A549 treated with AZD9567 at 1 μM for 4 hours (cell line): ENCODE results near the gene OR52J3. TPM values are rescaled to one million over a fixed set of nuclear protein-coding genes. Genes with fewer than 3 reads are reported as not detected.

ENCODE experiments used
- total RNA-seq: library from RNA; stranded (reverse); fragments of 200-300 nt; extraction: Qiagen RNA extraction; gene quantifications from 5 replicates; pipeline ENCODE4 v1.2.3, GENCODE V29; 2022; ENCODE audit not compliant: insufficient read depth

Gene OR52J3
- not detected in 5 replicates for total RNA-seq

GRCh38 chr11:5046226-5046625 is at the start of gene OR52J3:
Gene OR52J3, plus strand, starts transcription at chr11:5046526. Its CDS starts 0 bp downstream, at chr11:5046526.

GRCh38 chr11:5059391-5059790 is 13.1 kb downstream of the OR52J3 start, which contains the start of gene OR52E2:
Gene OR52E2, minus strand, starts transcription at chr11:5059627. Its CDS starts 0 bp downstream, at chr11:5059627.

GRCh38 chr11:5069272-5069671 is 22.9 kb downstream of the OR52J3 start, which contains the start of gene OR52E1:
Gene OR52E1, plus strand, starts transcription at chr11:5069572.

Other genes starting within 250 kb of the OR52J3 start
- not detected in 5 replicates for gene OR52R1, start 242.1 kb upstream of the OR52J3 start, total RNA-seq
- not detected in 5 replicates for gene OR51F2, start 225.2 kb upstream of the OR52J3 start, total RNA-seq
- gene OR51S1, start 197.3 kb upstream of the OR52J3 start, total RNA-seq, result not detected in 5 replicates
- gene OR51T1, start 164.6 kb upstream of the OR52J3 start, total RNA-seq, result not detected in 5 replicates
- gene OR51A7, start 142.7 kb upstream of the OR52J3 start, total RNA-seq, result not detected in 5 replicates
- not detected in 5 replicates for gene OR51G2, start 127.2 kb upstream of the OR52J3 start, total RNA-seq
- not detected in 5 replicates for gene OR51G1, start 122.2 kb upstream of the OR52J3 start, total RNA-seq
- gene OR51A4, start 98.9 kb upstream of the OR52J3 start, total RNA-seq, result not detected in 5 replicates
- not detected in 5 replicates for gene OR51A2, start 90.8 kb upstream of the OR52J3 start, total RNA-seq
- gene OR51L1, start 51.7 kb upstream of the OR52J3 start, total RNA-seq, result not detected in 5 replicates
- not detected in 5 replicates for gene OR52E2, start 13.1 kb downstream of the OR52J3 start, total RNA-seq
- not detected in 5 replicates for gene OR52E1, start 23.0 kb downstream of the OR52J3 start, total RNA-seq
- not detected in 5 replicates for gene OR52A5, start 91.8 kb downstream of the OR52J3 start, total RNA-seq
- not detected in 5 replicates for gene OR52A1, start 108.2 kb downstream of the OR52J3 start, total RNA-seq
- not detected in 5 replicates for gene OR51V1, start 154.2 kb downstream of the OR52J3 start, total RNA-seq
- gene HBB, start 180.5 kb downstream of the OR52J3 start, total RNA-seq, result not detected in 5 replicates
- not detected in 5 replicates for gene HBD, start 188.0 kb downstream of the OR52J3 start, total RNA-seq
- not detected in 5 replicates for gene HBG1, start 203.3 kb downstream of the OR52J3 start, total RNA-seq
- not detected in 5 replicates for gene HBG2, start 208.3 kb downstream of the OR52J3 start, total RNA-seq
- not detected in 5 replicates for gene HBE1, start 223.4 kb downstream of the OR52J3 start, total RNA-seq